Measurements from ENCODE around the gene ITGA3.

Gene ITGA3

GRCh38 chr17:50067996-50068395 is 12.1 kb downstream of the ITGA3 start:
- no peak for DNase-seq
- Histone ChIP-seq H3K9me3 (ENCODE audit: severe bottlenecking) (peaks cover 5% of the 10 kb centered on the region), H3K27ac (no peak overlapping the region), H3K27me3 (ENCODE audit: insufficient read depth, low read depth, severe bottlenecking) (no peaks in the 10 kb centered on the region), H3K4me3 (ENCODE audit: low read depth, low read length) (no peak overlapping the region), H3K36me3 (peaks cover 24% of the 10 kb centered on the region)
- no peak for TF ChIP-seq CTCF (IDR thresholded peaks at IDR 0.05; ENCODE audit: low read depth, low read length)

- H3K9me3 ChIP-seq (ENCODE audit: severe bottlenecking) = peaks cover 5% of the 10 kb centered on the region
- DNase-seq = no peak
- H3K27me3 ChIP-seq (ENCODE audit: insufficient read depth, low read depth, severe bottlenecking) = no peaks in the 10 kb centered on the region
- no peak overlapping the region for H3K27ac ChIP-seq
- TF ChIP-seq CTCF (IDR thresholded peaks at IDR 0.05; ENCODE audit: low read depth, low read length) = no peak
- peaks cover 34% of the 10 kb centered on the region for H3K36me3 ChIP-seq
- H3K4me3 ChIP-seq (ENCODE audit: low read depth, low read length) = no peak overlapping the region
These were observed 15.2 kb downstream of the ITGA3 start for GRCh38 chr17:50070908-50071680.

GRCh38 chr17:50071692-50072091 is 15.8 kb downstream of the ITGA3 start:
- Histone ChIP-seq H3K9me3 (ENCODE audit: severe bottlenecking) (peaks cover 5% of the 10 kb centered on the region), H3K36me3 (peaks cover 34% of the 10 kb centered on the region), H3K27me3 (ENCODE audit: insufficient read depth, low read depth, severe bottlenecking) (no peaks in the 10 kb centered on the region), H3K4me3 (ENCODE audit: low read depth, low read length) (no peak overlapping the region), H3K27ac (no peak overlapping the region)
- DNase-seq = no peak
- TF ChIP-seq CTCF (IDR thresholded peaks at IDR 0.05; ENCODE audit: low read depth, low read length) = no peak

- H3K36me3 ChIP-seq = peaks cover 31% of the 10 kb centered on the region
These were observed 16.2 kb downstream of the ITGA3 start for GRCh38 chr17:50072130-50072529.

GRCh38 chr17:50072925-50073324 is 17.0 kb downstream of the ITGA3 start:
- H3K27ac ChIP-seq = peak overlapping the region; percentile 33
- no peaks in the 10 kb centered on the region for H3K27me3 ChIP-seq (ENCODE audit: insufficient read depth, low read depth, severe bottlenecking)
- no peak overlapping the region for H3K4me3 ChIP-seq (ENCODE audit: low read depth, low read length)
- H3K9me3 ChIP-seq (ENCODE audit: severe bottlenecking) = peaks cover 5% of the 10 kb centered on the region
- peaks cover 39% of the 10 kb centered on the region for H3K36me3 ChIP-seq
- no peak for DNase-seq
- TF ChIP-seq CTCF (IDR thresholded peaks at IDR 0.05; ENCODE audit: low read depth, low read length) = no peak

More at GRCh38 chr17:50072130-50072529, 16.2 kb downstream of the ITGA3 start:
- Histone ChIP-seq H3K27me3 (ENCODE audit: insufficient read depth, low read depth, severe bottlenecking) (no peaks in the 10 kb centered on the region), H3K4me3 (ENCODE audit: low read depth, low read length) (no peak overlapping the region), H3K9me3 (ENCODE audit: severe bottlenecking) (peaks cover 5% of the 10 kb centered on the region), H3K27ac (no peak overlapping the region)
- no peak for DNase-seq
- no peak for TF ChIP-seq CTCF (IDR thresholded peaks at IDR 0.05; ENCODE audit: low read depth, low read length)

- no peak for DNase-seq
- TF ChIP-seq CTCF (IDR thresholded peaks at IDR 0.05; ENCODE audit: low read depth, low read length) = no peak
- Histone ChIP-seq H3K4me3 (ENCODE audit: low read depth, low read length) (no peak overlapping the region), H3K27me3 (ENCODE audit: insufficient read depth, low read depth, severe bottlenecking) (no peaks in the 10 kb centered on the region), H3K36me3 (peaks cover 48% of the 10 kb centered on the region), H3K9me3 (ENCODE audit: severe bottlenecking) (peaks cover 5% of the 10 kb centered on the region), H3K27ac (no peak overlapping the region; the same call in 1 of the 2 replicates)
These were observed 18.3 kb downstream of the ITGA3 start for GRCh38 chr17:50074227-50074626.

Data from WERI-Rb-1 (cell line).